Mammary epithelial cell (primary cell): ENCODE results near the gene DUSP2.

Experiments used
- EZH2 ChIP-seq: IDR thresholded peaks from 2 replicates; pipeline ENCODE4 v1.6.1; 2012; ENCODE audit warnings: low read length, inconsistent platforms, borderline replicate concordance
- TF ChIP-seq, protein P1 (sequence below), 2 donors: IDR thresholded peaks in 1 of 2; conservative IDR thresholded peaks in 1 of 2; 2 replicates each; pipeline ENCODE4 v1.5.1; 2011 to 2012; ENCODE audit warnings: inconsistent platforms in 2 of 2, low read length in 2 of 2, mild to moderate bottlenecking in 2 of 2, control low read depth in 1 of 2, low read depth in 1 of 2; ENCODE audit not compliant: insufficient read depth in 1 of 2; ENCODE audit errors: extremely low read depth in 1 of 2

DNA sequence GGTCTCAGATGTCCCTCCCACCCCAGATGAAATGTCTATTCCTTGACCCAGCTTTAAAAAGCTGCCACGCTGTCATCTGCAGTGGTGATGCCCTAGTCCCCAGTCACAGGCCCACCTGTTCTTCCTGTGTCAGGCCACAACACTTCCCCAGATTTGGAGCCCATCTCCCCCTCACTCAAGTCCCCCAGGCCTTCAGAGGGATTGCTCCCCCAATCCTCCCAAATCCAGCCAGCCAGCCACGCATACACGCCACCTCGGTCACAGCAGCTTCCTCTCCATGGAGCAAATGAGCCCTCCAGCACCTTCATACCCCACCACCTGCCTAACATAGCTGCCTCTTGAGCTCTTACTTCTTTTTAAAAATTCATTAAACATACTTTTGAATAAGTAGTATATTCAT is 14.8 kb downstream of the DUSP2 start:
- TF ChIP-seq, protein P1, sequence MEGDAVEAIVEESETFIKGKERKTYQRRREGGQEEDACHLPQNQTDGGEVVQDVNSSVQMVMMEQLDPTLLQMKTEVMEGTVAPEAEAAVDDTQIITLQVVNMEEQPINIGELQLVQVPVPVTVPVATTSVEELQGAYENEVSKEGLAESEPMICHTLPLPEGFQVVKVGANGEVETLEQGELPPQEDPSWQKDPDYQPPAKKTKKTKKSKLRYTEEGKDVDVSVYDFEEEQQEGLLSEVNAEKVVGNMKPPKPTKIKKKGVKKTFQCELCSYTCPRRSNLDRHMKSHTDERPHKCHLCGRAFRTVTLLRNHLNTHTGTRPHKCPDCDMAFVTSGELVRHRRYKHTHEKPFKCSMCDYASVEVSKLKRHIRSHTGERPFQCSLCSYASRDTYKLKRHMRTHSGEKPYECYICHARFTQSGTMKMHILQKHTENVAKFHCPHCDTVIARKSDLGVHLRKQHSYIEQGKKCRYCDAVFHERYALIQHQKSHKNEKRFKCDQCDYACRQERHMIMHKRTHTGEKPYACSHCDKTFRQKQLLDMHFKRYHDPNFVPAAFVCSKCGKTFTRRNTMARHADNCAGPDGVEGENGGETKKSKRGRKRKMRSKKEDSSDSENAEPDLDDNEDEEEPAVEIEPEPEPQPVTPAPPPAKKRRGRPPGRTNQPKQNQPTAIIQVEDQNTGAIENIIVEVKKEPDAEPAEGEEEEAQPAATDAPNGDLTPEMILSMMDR (conservative IDR thresholded peaks at IDR 0.05 in 1 of 2, IDR thresholded peaks at IDR 0.05 in 1 of 2; ENCODE audit: extremely low read depth in 1 of 2, insufficient read depth in 1 of 2, low read depth in 1 of 2, low read length in 2 of 2), result no peak
- no peak for TF ChIP-seq EZH2
